ENCODE measurements around the gene SPACA9. TPM values are rescaled to one million over a fixed set of nuclear protein-coding genes. Genes with fewer than 3 reads are reported as not detected.

SPACA9 gene
- total RNA-seq, 1 experiment from 2014 or later = 2.1 TPM

DNA sequence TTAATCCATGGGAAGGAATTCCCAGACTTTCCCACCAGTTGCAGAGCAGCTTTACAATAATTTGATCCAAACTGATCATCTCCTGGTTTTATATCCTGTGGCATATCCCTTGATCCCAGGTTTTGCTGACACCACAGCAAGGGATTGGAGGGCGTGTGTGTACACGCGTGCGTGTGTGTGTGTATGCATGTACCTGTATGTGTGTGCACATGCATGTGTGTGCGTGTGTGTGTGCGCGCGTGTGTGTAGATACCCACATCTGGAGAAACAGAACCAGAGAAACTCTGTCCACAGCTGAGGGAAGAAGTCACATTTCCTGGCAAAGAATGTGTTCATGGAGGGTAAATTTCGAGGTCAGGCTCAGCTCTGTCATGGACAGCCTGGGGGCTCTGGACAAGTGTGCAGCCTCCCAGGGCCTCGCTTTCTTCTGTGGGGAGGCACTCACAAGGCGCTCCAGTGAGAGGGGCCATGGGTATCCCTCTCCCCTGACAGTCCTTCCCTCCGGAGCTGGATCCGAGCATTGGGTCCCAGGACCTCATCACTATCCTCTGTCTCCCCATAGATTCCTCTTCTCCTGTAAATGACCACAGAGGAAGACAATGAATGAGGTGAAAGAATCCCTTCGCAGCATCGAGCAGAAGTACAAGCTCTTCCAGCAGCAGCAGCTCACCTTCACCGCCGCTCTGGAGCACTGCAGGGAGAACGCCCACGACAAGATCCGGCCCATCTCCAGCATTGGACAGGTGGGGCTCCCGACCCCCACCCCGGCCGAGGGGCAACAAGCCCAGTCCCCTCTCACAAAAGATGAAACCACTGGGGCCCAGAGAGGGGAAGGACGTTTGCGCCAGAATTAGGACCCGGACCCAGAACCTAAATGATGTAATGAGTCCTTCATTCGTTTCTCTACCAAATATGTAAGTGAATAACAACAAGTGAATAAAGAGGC, 4.9 kb downstream of the SPACA9 start:
- H3K27ac ChIP-seq (ENCODE audit: low read depth, low read length, poor library complexity, severe bottlenecking) = no peak overlapping the region
- no peak overlapping the region for H3K4me3 ChIP-seq (ENCODE audit: low read depth, low read length, poor library complexity, severe bottlenecking)
- no peak for DNase-seq (ENCODE audit: low spot score)
- ChIA-PET POLR2A (ENCODE audit: low non-redundant PET) (no interaction called here), CTCF (interaction anchor here (0.5 kb wide), 1 partner anchor 61 kb away, joined by 4 read pairs; no protein-coding TSS in a partner anchor)
- TF ChIP-seq, protein P1, sequence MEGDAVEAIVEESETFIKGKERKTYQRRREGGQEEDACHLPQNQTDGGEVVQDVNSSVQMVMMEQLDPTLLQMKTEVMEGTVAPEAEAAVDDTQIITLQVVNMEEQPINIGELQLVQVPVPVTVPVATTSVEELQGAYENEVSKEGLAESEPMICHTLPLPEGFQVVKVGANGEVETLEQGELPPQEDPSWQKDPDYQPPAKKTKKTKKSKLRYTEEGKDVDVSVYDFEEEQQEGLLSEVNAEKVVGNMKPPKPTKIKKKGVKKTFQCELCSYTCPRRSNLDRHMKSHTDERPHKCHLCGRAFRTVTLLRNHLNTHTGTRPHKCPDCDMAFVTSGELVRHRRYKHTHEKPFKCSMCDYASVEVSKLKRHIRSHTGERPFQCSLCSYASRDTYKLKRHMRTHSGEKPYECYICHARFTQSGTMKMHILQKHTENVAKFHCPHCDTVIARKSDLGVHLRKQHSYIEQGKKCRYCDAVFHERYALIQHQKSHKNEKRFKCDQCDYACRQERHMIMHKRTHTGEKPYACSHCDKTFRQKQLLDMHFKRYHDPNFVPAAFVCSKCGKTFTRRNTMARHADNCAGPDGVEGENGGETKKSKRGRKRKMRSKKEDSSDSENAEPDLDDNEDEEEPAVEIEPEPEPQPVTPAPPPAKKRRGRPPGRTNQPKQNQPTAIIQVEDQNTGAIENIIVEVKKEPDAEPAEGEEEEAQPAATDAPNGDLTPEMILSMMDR (conservative IDR thresholded peaks at IDR 0.05; ENCODE audit: low read depth, low read length) = no peak
- TF ChIP-seq EZH2 (IDR thresholded peaks at IDR 0.05; ENCODE audit: borderline replicate concordance, low read depth, low read length, poor library complexity, severe bottlenecking) = no peak
- H3K36me3 ChIP-seq (ENCODE audit: insufficient read depth, low read length, poor library complexity, severe bottlenecking) = no peaks in the 10 kb centered on the region
- no TSS peak for BruUV-seq (replicated peaks)
- intact Hi-C loops (cut with micrococcal nuclease; ENCODE audit: unreplicated experiment) = no loop called here
- H3K4me1 ChIP-seq (ENCODE audit: insufficient read depth, low read length, poor library complexity, severe bottlenecking) = no peaks in the 10 kb centered on the region
- H3K9me3 ChIP-seq (ENCODE audit: low read depth, low read length, poor library complexity, severe bottlenecking) = no peaks in the 10 kb centered on the region
- H3K27me3 ChIP-seq (replicated peaks; ENCODE audit: insufficient read depth, low read depth, low read length, poor library complexity) = no peaks in the 10 kb centered on the region

DNA sequence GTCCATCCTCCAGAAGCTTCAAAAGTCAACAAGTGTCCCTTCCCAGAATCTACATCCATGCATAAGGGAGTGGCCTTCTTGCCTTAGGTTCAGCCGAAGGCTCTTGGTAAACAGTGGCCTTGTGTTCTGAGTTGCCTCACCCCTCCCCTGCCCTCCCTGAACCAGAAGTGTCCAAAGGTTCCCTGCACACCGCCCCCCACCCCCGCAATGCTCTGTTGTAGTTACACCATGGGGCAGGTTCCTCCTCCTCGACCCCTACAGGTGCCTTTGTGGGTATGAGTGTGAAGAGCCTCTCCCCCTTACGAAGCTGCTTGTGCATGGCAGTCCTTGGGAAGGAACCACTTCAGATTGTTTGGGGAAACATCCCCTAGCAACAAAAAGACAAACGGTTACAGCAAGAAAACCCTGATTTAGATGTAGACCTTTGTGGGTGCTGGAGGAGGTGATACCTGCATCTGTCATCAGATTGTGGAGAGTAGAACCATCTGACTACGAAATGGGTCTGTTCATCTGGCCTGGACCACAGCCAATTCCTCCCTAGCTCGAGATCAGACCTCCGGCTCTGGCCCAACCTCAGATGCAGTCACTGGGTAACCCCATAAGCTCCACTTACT, 7.1 kb downstream of the SPACA9 start:
- TF ChIP-seq, protein P1 (conservative IDR thresholded peaks at IDR 0.05; ENCODE audit: low read depth, low read length) = no peak
- TF ChIP-seq EZH2 (IDR thresholded peaks at IDR 0.05; ENCODE audit: borderline replicate concordance, low read depth, low read length, poor library complexity, severe bottlenecking) = no peak
- DNase-seq (ENCODE audit: low spot score) = no peak
- Histone ChIP-seq H3K4me3 (ENCODE audit: low read depth, low read length, poor library complexity, severe bottlenecking) (no peak overlapping the region), H3K9me3 (ENCODE audit: low read depth, low read length, poor library complexity, severe bottlenecking) (no peaks in the 10 kb centered on the region), H3K4me1 (ENCODE audit: insufficient read depth, low read length, poor library complexity, severe bottlenecking) (no peaks in the 10 kb centered on the region), H3K27ac (ENCODE audit: low read depth, low read length, poor library complexity, severe bottlenecking) (no peak overlapping the region), H3K36me3 (ENCODE audit: insufficient read depth, low read length, poor library complexity, severe bottlenecking) (no peaks in the 10 kb centered on the region), H3K27me3 (replicated peaks; ENCODE audit: insufficient read depth, low read depth, low read length, poor library complexity) (no peaks in the 10 kb centered on the region)
- intact Hi-C loops (cut with micrococcal nuclease; ENCODE audit: unreplicated experiment) = no loop called here
- ChIA-PET POLR2A (ENCODE audit: low non-redundant PET) (no interaction called here), CTCF (no interaction called here)
- no TSS peak for BruUV-seq (replicated peaks)

DNA sequence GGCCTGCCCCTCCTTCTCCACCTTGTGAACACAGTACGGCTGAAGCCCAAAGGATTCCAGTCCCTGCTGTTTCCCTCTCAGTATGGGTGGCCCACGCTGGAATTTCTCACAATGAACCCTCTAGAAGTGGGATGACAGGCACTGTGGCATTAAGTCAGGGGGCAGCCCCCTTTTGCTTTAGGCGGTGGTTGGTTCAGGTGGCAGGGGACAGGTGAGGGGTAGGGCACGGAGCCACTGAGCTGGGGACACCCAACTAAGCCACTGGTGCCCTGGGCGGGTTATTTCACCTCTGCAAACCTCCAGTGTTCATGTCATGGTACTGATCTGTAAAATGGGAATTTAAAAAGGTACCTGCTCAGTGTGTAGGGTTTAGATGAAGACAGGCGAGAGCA, 7.6 kb downstream of the SPACA9 start:
- BruUV-seq (replicated peaks) = no TSS peak

More for the DNA sequence above, 7.6 kb downstream of the SPACA9 start:
- intact Hi-C loops (cut with micrococcal nuclease; ENCODE audit: unreplicated experiment) = no loop called here
- Histone ChIP-seq H3K27me3 (replicated peaks; ENCODE audit: insufficient read depth, low read depth, low read length, poor library complexity) (no peaks in the 10 kb centered on the region), H3K36me3 (ENCODE audit: insufficient read depth, low read length, poor library complexity, severe bottlenecking) (no peaks in the 10 kb centered on the region), H3K27ac (ENCODE audit: low read depth, low read length, poor library complexity, severe bottlenecking) (no peak overlapping the region), H3K9me3 (ENCODE audit: low read depth, low read length, poor library complexity, severe bottlenecking) (no peaks in the 10 kb centered on the region), H3K4me3 (ENCODE audit: low read depth, low read length, poor library complexity, severe bottlenecking) (no peak overlapping the region), H3K4me1 (ENCODE audit: insufficient read depth, low read length, poor library complexity, severe bottlenecking) (no peaks in the 10 kb centered on the region)
- ChIA-PET CTCF (no interaction called here), POLR2A (ENCODE audit: low non-redundant PET) (no interaction called here)
- no peak for TF ChIP-seq EZH2 (IDR thresholded peaks at IDR 0.05; ENCODE audit: borderline replicate concordance, low read depth, low read length, poor library complexity, severe bottlenecking)
- TF ChIP-seq, protein P1 (conservative IDR thresholded peaks at IDR 0.05; ENCODE audit: low read depth, low read length) = no peak
- DNase-seq (ENCODE audit: low spot score) = no peak

Measured in A673 (cell line).